Stimulated activated CD4-positive, alpha-beta T cell treated with anti-CD3 and anti-CD28 coated beads, Interleukin-15, amount 100 ng/mL, for 1 hour (primary cell): ENCODE results near the gene DPP10.
"Not testable (repeated sequence)": the region's sequence is repeated elsewhere in the genome, so short reads cannot be mapped to it uniquely, and the experiment has no call there.

Source experiments
- DNase-seq, 2 donors: peaks; one replicate each; pipeline ENCODE4 v3.0.0-alpha.2; 2020; ENCODE audit warnings: low read depth in 1 of 2, low spot score in 1 of 2

DPP10 gene

GRCh38 chr2:114507744-114508143 is 65.3 kb downstream of the DPP10 start:
- no peak for DNase-seq

GRCh38 chr2:114515882-114516281 is 73.4 kb downstream of the DPP10 start:
- no peak for DNase-seq

GRCh38 chr2:114517580-114517979 is 75.1 kb downstream of the DPP10 start:
- no peak for DNase-seq

DNA sequence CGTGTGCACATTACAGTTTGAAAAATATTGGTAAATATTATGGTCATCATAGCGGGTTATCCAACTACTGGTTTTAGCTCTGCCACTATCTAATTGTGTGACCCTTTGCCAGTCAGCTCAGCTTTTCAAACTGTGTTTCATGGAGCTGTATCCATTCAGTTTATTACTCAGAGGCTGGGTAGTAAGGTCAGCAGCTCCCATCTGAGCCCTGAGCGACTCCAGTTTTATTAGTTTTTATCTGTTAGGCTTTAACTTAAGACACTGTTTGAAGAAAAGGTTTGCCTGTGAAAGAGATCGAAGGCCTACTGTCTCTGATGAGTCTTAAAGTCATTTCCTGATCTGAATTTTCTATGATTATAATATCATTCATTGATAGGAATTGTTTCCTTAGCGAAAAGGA is 76.3 kb downstream of the DPP10 start:
- DNase-seq = no peak

DNA sequence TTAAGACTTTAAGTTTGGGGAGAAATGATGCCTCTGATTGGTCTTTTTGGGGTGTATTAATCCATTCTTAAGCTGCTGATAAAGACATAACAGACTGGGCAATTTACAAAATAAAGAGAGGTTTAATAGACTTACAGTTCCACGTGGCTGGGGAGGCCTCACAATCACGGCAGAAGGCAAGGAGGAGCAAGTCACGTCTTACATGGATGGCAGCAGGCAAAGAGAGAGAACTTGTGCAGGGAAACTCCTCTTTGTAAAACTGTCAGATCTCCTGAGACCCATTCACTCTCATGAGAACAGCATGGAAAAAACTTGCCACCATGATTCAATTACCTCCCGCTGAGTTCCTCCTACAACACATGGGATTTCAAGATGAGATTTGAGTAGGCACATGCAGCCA is 80.2 kb downstream of the DPP10 start:
- DNase-seq = not testable (repeated sequence)

DNA sequence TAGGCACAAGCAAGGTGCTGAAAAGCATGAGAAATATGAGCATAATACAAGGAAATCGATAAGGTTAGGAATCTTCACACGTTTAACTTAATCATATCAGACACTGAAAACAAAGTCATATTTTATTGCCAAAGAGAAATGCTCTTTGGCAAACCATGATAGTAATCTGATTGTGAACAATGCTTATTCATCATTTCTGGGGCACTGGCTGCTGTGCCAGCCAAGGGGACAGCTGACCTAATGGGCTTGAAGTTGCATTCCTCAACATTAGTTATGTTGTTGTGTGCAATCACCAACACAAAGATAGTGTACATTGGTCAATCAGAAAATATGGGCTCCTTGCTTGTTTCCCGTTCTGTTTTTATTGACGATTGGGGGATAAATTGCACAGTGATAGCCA is 83.5 kb downstream of the DPP10 start:
- no peak for DNase-seq

- no peak for DNase-seq
Measured at GRCh38 chr2:114526841-114527240, 84.4 kb downstream of the DPP10 start.

GRCh38 chr2:114527330-114527983 is 85.0 kb downstream of the DPP10 start:
- DNase-seq = no peak

GRCh38 chr2:114534116-114535084 is 92.0 kb downstream of the DPP10 start:
- DNase-seq = no peak

GRCh38 chr2:114537777-114538176 is 95.3 kb downstream of the DPP10 start:
- no peak for DNase-seq

DNA sequence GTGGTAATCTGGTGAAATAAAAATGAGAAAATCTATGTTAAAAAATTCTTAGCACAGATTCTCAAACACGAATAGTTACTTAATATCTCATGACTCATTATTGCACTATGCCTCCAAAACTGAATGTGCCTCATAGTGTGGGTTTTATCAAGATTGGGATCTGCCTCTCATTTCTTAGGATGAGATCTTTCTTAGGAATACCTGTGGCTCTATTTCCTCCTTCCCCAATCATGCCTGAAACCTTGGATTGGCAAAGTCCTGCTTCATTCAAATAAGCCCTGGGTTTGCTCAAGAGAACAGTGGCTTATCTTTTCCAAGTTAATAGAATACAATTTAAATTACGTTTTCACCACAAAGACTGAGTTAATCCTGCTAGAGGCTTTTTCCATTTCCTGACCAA is 100.3 kb downstream of the DPP10 start:
- no peak for DNase-seq

GRCh38 chr2:114543236-114543766 is 100.9 kb downstream of the DPP10 start:
- no peak for DNase-seq

GRCh38 chr2:114545052-114545451 is 102.6 kb downstream of the DPP10 start:
- no peak for DNase-seq

GRCh38 chr2:114546531-114546930 is 104.1 kb downstream of the DPP10 start:
- no peak for DNase-seq

DNA sequence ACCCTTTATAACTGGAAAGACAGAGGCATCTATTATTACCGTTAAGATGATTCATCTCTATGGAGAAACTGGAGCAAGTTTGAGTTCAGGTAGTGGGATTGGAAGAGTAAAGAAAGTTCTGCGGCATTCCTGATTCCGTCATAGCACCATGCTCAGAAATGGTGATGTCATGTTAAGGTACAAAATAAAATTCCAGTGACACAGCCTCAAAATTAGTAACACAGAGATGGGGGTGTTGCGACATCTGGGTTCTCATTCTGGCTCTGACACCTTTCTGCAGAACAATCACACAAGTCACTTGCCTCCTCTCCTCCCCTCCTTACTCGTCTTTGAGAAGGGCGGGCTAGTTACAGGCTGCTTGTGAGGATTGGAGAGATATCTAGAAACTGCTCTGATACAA is 105.7 kb downstream of the DPP10 start:
- DNase-seq = no peak

- no peak for DNase-seq
Measured at GRCh38 chr2:114550364-114550763, 107.9 kb downstream of the DPP10 start.

- no peak for DNase-seq
Measured at GRCh38 chr2:114550895-114551793, 108.7 kb downstream of the DPP10 start.

- no peak for DNase-seq
Measured at GRCh38 chr2:114553027-114553426, 110.6 kb downstream of the DPP10 start.

DNA sequence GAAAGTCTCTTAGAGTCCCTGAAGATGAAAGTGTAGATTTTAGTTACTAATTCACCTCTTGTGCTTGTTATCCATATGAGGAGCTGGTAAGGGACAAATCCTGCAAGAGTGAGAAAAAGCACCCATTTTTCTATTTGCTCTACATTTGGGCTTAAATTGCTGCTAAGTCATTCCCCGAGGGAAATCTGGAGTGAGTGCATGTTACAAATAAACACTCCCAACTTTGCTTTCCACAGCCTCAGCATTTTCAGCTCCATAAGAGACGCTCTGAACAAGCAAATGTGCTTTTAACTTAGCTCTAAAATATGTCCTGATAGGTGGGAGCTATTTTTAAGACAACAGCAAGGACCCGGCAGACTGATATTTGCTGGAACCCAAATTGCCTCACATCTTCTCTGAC is 126.7 kb downstream of the DPP10 start:
- no peak for DNase-seq

DNA sequence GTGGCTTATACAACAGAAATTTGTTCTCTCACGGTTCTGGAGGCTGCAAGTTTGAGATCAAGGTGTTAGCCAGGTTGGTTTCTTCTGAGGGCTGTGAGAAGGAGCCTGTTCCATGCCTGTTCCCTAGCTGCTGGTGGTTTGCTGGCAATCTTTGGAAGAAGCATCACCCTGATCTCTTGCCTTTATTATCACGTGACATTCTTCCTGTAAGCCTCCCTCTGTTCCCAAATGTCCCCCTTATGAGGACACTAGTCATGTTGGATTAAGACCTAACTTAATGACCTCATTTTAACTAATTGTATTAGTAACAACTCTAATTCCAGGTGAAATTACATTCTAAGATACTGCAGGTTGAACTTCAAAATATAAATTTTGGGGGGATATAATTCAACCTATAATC is 135.2 kb downstream of the DPP10 start:
- no peak for DNase-seq

DNA sequence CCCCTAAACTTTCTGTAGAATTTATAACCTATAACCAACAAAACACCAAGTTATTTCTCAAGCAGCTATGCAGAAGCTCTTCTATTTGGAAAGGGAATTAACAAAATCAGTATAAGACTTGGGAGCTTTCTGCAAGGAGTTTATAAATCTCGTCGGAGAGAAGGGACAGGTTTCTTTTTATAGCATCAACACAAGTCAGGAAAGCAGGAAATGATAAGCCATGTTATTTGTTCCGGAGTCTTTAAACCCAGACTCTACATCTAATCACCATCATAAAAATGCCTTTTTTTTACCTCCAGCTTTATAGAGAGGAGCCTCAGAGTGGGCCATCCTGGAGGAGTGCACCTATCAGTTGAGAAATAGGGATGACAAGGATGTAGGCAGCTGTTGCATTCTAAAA is 137.1 kb downstream of the DPP10 start:
- no peak for DNase-seq
